Measurements from ENCODE around the gene TNFRSF12A.

TNFRSF12A gene

GRCh38 chr16:3059041-3059722 is 39.0 kb downstream of the TNFRSF12A start:
- Histone ChIP-seq H3K4me3 (ENCODE audit: low read length, poor library complexity, severe bottlenecking) (peak overlapping the region; percentile 82), H3K9ac (ENCODE audit: low read depth, low read length, poor library complexity, severe bottlenecking) (peak overlapping the region; percentile 88), H3F3A (ENCODE audit: low read depth) (no peaks in the 10 kb centered on the region), H3K4me1 (ENCODE audit: insufficient read depth, low read length, poor library complexity, severe bottlenecking) (peaks cover 10% of the 10 kb centered on the region), H2AFZ (ENCODE audit: low read length) (peak overlapping the region; percentile 70), H3K4me2 (ENCODE audit: low read depth, low read length, poor library complexity, severe bottlenecking) (peak overlapping the region; percentile 88), H3K79me2 (ENCODE audit: insufficient read depth, low read length) (peaks cover 18% of the 10 kb centered on the region; the same call in 1 of the 2 replicates), H3K9me2 (replicated peaks; ENCODE audit: low read depth, low read length) (no peaks in the 10 kb centered on the region), H3K36me3 (ENCODE audit: insufficient read depth, low read length) (no peaks in the 10 kb centered on the region), H4K20me1 (ENCODE audit: insufficient read depth, low read length, poor library complexity, severe bottlenecking) (peaks cover 8% of the 10 kb centered on the region), H3K9me3 (ENCODE audit: insufficient read depth, low read depth, low read length) (no peaks in the 10 kb centered on the region), H3K27me3 (ENCODE audit: insufficient read depth, low read length, poor library complexity, severe bottlenecking) (no peaks in the 10 kb centered on the region)
- TF ChIP-seq EZH2phosphoT487 (IDR thresholded peaks at IDR 0.05; ENCODE audit: borderline replicate concordance), result no peak
- peak; percentile 44 for TF ChIP-seq CTCF (conservative IDR thresholded peaks at IDR 0.05; ENCODE audit: low read length)

DNA sequence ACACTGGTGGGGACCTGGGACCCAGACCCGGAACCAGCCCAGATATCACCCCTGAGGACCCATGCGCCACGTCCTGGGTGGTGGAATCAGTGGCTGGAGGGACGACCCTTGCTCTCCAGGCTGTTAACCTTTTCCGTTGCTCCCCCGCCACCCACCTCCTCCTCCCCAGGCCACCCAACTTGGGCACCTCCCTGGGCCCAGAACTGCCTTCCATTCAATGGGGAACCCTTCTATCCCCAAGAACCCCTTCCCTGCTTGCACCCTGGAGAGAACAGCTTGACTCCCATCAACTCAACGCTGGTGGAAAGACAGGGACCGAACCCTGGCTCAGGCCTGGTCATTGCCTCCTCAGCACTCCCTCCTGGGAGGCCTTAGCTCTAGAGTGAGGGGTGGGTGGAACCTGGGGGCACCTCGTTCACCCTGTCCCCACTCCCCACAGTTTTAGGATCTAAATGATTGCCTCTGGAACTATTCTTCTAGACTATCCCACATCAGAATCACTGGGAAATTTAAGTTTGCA is 39.6 kb downstream of the TNFRSF12A start:
- peak overlapping the region; percentile 88 for H3K9ac ChIP-seq (ENCODE audit: low read depth, low read length, poor library complexity, severe bottlenecking)
- H3K9me3 ChIP-seq (ENCODE audit: insufficient read depth, low read depth, low read length), result no peaks in the 10 kb centered on the region
- H4K20me1 ChIP-seq (ENCODE audit: insufficient read depth, low read length, poor library complexity, severe bottlenecking), result peaks cover 8% of the 10 kb centered on the region
- H3K9me2 ChIP-seq (replicated peaks; ENCODE audit: low read depth, low read length), result no peaks in the 10 kb centered on the region
- peak overlapping the region; percentile 88 for H3K4me2 ChIP-seq (ENCODE audit: low read depth, low read length, poor library complexity, severe bottlenecking)
- TF ChIP-seq CTCF (conservative IDR thresholded peaks at IDR 0.05; ENCODE audit: low read length) (no peak), EZH2phosphoT487 (IDR thresholded peaks at IDR 0.05; ENCODE audit: borderline replicate concordance) (no peak)
- H3K79me2 ChIP-seq (ENCODE audit: insufficient read depth, low read length), result peaks cover 23% of the 10 kb centered on the region; the same call in 1 of the 2 replicates
- no peaks in the 10 kb centered on the region for H3K36me3 ChIP-seq (ENCODE audit: insufficient read depth, low read length)
- H3K27me3 ChIP-seq (ENCODE audit: insufficient read depth, low read length, poor library complexity, severe bottlenecking), result no peaks in the 10 kb centered on the region
- no peaks in the 10 kb centered on the region for H3F3A ChIP-seq (ENCODE audit: low read depth)
- peaks cover 10% of the 10 kb centered on the region for H3K4me1 ChIP-seq (ENCODE audit: insufficient read depth, low read length, poor library complexity, severe bottlenecking)
- peak overlapping the region; percentile 64; the same call in 1 of the 2 replicates for H2AFZ ChIP-seq (ENCODE audit: low read length)
- peak overlapping the region; percentile 82 for H3K4me3 ChIP-seq (ENCODE audit: low read length, poor library complexity, severe bottlenecking)

- Histone ChIP-seq H3F3A (ENCODE audit: low read depth) (no peaks in the 10 kb centered on the region), H3K4me3 (ENCODE audit: low read length, poor library complexity, severe bottlenecking) (no peak overlapping the region), H3K36me3 (ENCODE audit: insufficient read depth, low read length) (no peaks in the 10 kb centered on the region), H3K9me2 (replicated peaks; ENCODE audit: low read depth, low read length) (no peaks in the 10 kb centered on the region), H4K20me1 (ENCODE audit: insufficient read depth, low read length, poor library complexity, severe bottlenecking) (peaks cover 8% of the 10 kb centered on the region), H3K27me3 (ENCODE audit: insufficient read depth, low read length, poor library complexity, severe bottlenecking) (no peaks in the 10 kb centered on the region), H3K79me2 (ENCODE audit: insufficient read depth, low read length) (peaks cover 31% of the 10 kb centered on the region), H3K9ac (ENCODE audit: low read depth, low read length, poor library complexity, severe bottlenecking) (peak overlapping the region; percentile 88), H2AFZ (ENCODE audit: low read length) (no peak overlapping the region), H3K4me2 (ENCODE audit: low read depth, low read length, poor library complexity, severe bottlenecking) (peak overlapping the region; percentile 88), H3K9me3 (ENCODE audit: insufficient read depth, low read depth, low read length) (no peaks in the 10 kb centered on the region), H3K4me1 (ENCODE audit: insufficient read depth, low read length, poor library complexity, severe bottlenecking) (peaks cover 17% of the 10 kb centered on the region)
- TF ChIP-seq EZH2phosphoT487 (IDR thresholded peaks at IDR 0.05; ENCODE audit: borderline replicate concordance) (no peak), CTCF (conservative IDR thresholded peaks at IDR 0.05; ENCODE audit: low read length) (no peak)
These were observed 40.4 kb downstream of the TNFRSF12A start for GRCh38 chr16:3060339-3061127.
